ENCODE measurements around the gene NECAP2. TPM values are rescaled to one million over a fixed set of nuclear protein-coding genes. Genes with fewer than 3 reads are reported as not detected.
"Not testable (repeated sequence)": the region's sequence is repeated elsewhere in the genome, so short reads cannot be mapped to it uniquely, and the experiment has no call there.

NECAP2 gene
- total and polyA plus RNA-seq, 12 donors: 7.9 to 34.0 (median 13.0) TPM

DNA sequence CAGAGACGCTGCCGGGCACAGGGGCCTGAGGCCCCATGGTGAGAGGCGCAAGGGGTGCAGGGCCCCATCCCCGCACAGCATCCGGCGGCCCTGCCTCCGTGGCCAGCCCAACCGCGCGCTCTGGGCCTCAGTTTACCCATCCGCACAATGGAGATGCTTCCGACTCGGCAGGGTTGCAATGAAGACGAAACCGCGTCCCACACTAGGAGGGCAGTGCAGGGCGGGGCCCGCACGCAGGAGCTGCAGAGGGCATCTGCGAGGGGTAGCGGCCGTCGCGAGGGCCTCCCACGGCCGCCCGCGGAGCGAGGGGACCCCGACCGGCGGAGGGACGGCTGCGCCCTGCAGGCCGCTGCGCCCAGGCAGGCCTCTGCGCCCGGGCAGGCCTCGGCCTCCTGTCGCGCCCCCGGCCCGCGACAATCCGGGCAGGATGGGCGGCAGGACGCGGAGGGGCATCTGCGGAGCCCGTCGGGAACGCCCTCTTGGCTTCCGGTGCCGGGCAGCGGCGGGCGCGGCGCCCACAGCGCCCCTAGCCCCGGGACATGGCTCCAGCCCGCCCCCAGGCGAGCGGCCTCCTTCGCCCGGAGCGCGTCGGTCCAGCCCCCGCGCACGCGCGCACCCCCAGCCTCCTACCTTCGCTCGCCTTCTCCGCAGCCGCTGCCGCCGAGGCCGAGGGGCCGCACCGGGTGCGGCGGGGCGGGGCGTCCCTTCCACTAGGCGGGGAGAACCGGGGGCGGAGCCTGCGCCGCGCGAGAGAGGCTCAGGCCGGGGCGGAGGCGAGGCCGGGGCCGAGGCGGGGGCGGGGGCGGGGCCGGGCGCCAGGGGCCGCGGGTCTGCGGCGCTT is 58.3 kb downstream of the NECAP2 start:
- Histone ChIP-seq H3K4me1 (peaks cover 0 to 22% (median 14%) of the 10 kb centered on the region in 9 donors), H3K36me3 (no peaks in the 10 kb centered on the region), H3K27me3 (no peaks in the 10 kb centered on the region), H3K27ac (peak overlapping the region; percentile 25 to 93 (median 86)), H3K9me3 (no peaks in the 10 kb centered on the region), H3K4me3 (peak overlapping the region; percentile 59 to 90 (median 80))
- WGBS, 2 donors: 0 to 1% methylated on average over 73 to 107 of the region's 108 CpGs
- DNase-seq (peak; percentile 89 to 92), ATAC-seq (peak; percentile 89 to 97 (median 94))
- TF ChIP-seq CTCF (IDR thresholded peaks at IDR 0.05): peak in 3 of 9 donors; percentile 37 to 45 (median 42)
- intact Hi-C loops (cut with DNase I): loop anchor here in 4 of 10 donors (1.0 to 10.0 kb wide), 3 partner anchors 54 to 58 kb away; partner anchors contain the start of gene NECAP2 (in 4 of the 4)

- intact Hi-C loops (cut with DNase I); ATAC-seq; H3K9me3 ChIP-seq; H3K27me3 ChIP-seq; H3K36me3 ChIP-seq; DNase-seq; H3K27ac ChIP-seq: not testable (repeated sequence)
- 93 to 97% methylated on average over 11 of the region's 11 CpGs for WGBS, 2 donors
- Histone ChIP-seq H3K4me3 (peak overlapping the region in 4 of 10 donors; percentile 65 to 86 (median 84)), H3K4me1 (peaks cover 0 to 22% (median 14%) of the 10 kb centered on the region in 9 donors)
Measured at GRCh38 chr1:16500466-16500865, 59.9 kb downstream of the NECAP2 start.

GRCh38 chr1:16500975-16501374 is 60.5 kb downstream of the NECAP2 start:
- intact Hi-C loops (cut with DNase I); H3K27ac ChIP-seq: not testable (repeated sequence)

GRCh38 chr1:16501446-16501845 is 60.9 kb downstream of the NECAP2 start:
- H3K27me3 ChIP-seq; H3K36me3 ChIP-seq; H3K27ac ChIP-seq; ATAC-seq; intact Hi-C loops (cut with DNase I); DNase-seq; H3K9me3 ChIP-seq; H3K4me3 ChIP-seq: not testable (repeated sequence)
- WGBS, 2 donors: 80 to 84% methylated on average over 8 of the region's 8 CpGs
- peaks cover 0 to 22% (median 14%) of the 10 kb centered on the region in 9 donors for H3K4me1 ChIP-seq

More at GRCh38 chr1:16500975-16501374, 60.5 kb downstream of the NECAP2 start:
- WGBS, 2 donors: 84 to 94% methylated on average over 5 of the region's 5 CpGs
- not testable (repeated sequence) for H3K36me3 ChIP-seq, DNase-seq, H3K27me3 ChIP-seq, ATAC-seq, H3K4me3 ChIP-seq, H3K9me3 ChIP-seq
- H3K4me1 ChIP-seq: peaks cover 0 to 22% (median 14%) of the 10 kb centered on the region in 9 donors

GRCh38 chr1:16503494-16503893 is 63.0 kb downstream of the NECAP2 start:
- Histone ChIP-seq H3K4me1 (peaks cover 0 to 14% (median 8%) of the 10 kb centered on the region in 9 donors), H3K4me3 (no peak overlapping the region), H3K36me3 (no peaks in the 10 kb centered on the region), H3K27ac (no peak overlapping the region), H3K9me3 (peaks cover 0 to 16% (median 0%) of the 10 kb centered on the region in 11 donors), H3K27me3 (no peaks in the 10 kb centered on the region)
- TF ChIP-seq CTCF (IDR thresholded peaks at IDR 0.05): no peak
- intact Hi-C loops (cut with DNase I): no loop called here
- DNase-seq (no peak), ATAC-seq (no peak)
- WGBS, 2 donors: 85 to 88% methylated on average over 2 of the region's 2 CpGs

GRCh38 chr1:16505870-16506269 is 65.3 kb downstream of the NECAP2 start:
- H3K27me3 ChIP-seq; H3K27ac ChIP-seq; DNase-seq; H3K36me3 ChIP-seq; ATAC-seq; H3K4me1 ChIP-seq; intact Hi-C loops (cut with DNase I); H3K4me3 ChIP-seq: not testable (repeated sequence)
- H3K9me3 ChIP-seq: peaks cover 0 to 16% (median 0%) of the 10 kb centered on the region in 11 donors
- 92 to 98% methylated on average over 2 of the region's 2 CpGs for WGBS, 2 donors

DNA sequence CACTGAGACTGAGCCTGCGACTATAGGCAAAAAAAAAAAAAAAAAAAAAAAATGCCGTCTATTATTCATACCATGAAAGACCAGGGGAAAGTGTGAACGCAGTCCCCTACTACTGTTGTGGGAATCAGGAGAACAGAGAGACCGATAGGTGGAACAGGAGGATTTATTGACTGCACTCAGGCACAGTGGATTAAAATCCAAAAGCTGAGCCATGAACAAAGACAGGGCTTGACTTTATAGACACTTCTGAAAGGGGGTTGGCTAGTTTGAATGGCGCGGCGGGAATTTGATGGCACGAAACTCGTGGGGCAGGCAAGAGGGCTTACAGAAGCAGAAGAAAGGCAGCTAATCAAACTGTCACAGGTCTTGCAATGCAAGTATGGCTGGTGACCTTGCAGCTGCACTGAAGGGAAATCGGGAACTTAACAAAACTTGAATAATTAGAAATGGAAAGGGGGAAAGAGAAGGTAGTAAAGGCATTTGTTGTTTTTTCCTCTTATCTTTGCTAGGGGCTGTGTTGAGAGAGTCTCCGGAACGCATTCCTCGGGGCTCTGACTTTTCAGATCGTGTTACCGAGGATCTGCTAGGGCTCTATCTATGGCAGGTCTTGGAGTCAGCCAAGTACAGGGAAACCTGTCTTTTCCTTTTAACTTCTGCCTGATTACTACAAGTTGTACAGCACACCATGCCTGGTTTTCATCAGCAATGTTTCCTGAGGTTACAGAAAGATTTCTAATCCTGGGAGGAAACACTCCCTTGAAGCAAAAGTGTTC is 66.0 kb downstream of the NECAP2 start:
- H3K4me1 ChIP-seq; H3K36me3 ChIP-seq; DNase-seq; H3K27me3 ChIP-seq; intact Hi-C loops (cut with DNase I); H3K4me3 ChIP-seq; ATAC-seq; H3K27ac ChIP-seq: not testable (repeated sequence)
- H3K9me3 ChIP-seq: peaks cover 0 to 16% (median 0%) of the 10 kb centered on the region in 11 donors
- 61 to 62% methylated on average over 15 of the region's 15 CpGs for WGBS, 2 donors
